Vagina (tissue), 2 donors: ENCODE measurements around the gene EIF3D.

Source experiments
- CTCF ChIP-seq, 3 experiments: fragments of 450-650 bp in 2 of 3; fragments of 200-600 bp in 1 of 3; sonication (generic) in 1 of 3; IDR thresholded peaks; one replicate each; pipeline ENCODE4 v1.5.1; 2017 to 2019; ENCODE audit warnings: antibody characterized with exemption in 3 of 3, mild to moderate bottlenecking in 2 of 3, moderate library complexity in 2 of 3
- POLR2A ChIP-seq, 2 donors: fragments of 450-650 bp; IDR thresholded peaks; one replicate each; pipeline ENCODE4 v1.6.1; 2017; ENCODE audit warnings: antibody characterized with exemption in 2 of 2, mild to moderate bottlenecking in 2 of 2, moderate library complexity in 2 of 2

- TF ChIP-seq CTCF (IDR thresholded peaks at IDR 0.05) (no peak), POLR2A (IDR thresholded peaks at IDR 0.05) (no peak)
Measured at GRCh38 chr22:36574728-36575127, 45.8 kb upstream of the EIF3D start.
